ENCODE data around the gene GPR108.

GPR108 gene

GRCh38 chr19:6736169-6736916 is 1.0 kb downstream of the GPR108 start:
- DNase-seq: peak; percentile 85

DNA sequence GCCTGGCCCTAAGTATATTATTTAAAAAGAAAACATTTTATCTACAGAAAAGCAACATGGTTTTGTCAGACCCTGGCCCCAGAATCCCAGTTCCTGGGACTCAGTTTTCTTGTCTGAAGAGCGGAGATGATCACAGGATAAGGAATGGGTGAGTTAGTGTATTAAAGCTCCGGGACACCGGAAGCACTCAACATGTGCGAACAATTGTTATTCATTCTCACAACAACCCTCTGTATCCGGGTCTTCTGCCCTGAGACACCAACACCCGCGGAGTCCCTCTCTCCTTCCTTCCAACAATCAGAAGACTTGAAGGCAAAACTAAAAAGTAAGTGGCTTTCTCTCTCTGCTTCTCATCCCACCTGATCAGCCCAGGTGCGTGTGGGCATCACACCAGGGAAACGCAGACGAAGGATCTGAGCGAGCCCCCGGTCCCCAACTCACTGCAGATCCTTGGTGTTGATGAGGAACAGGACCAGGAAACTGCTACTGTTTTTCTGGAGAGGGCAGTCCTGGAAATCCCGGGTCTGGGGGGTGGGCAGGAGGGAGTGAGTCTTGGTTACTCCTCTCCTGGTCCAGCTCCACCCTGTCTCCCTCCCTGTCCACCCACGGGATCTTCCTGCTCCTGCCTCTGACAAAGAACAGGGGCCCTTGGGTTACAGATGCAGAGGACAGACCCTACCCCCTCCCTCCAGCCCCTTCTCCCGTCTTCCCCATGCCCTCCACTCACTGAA is 2.0 kb downstream of the GPR108 start:
- DNase-seq: no peak

- no peak for DNase-seq
Observed at GRCh38 chr19:6734096-6734696, 3.2 kb downstream of the GPR108 start.

DNA sequence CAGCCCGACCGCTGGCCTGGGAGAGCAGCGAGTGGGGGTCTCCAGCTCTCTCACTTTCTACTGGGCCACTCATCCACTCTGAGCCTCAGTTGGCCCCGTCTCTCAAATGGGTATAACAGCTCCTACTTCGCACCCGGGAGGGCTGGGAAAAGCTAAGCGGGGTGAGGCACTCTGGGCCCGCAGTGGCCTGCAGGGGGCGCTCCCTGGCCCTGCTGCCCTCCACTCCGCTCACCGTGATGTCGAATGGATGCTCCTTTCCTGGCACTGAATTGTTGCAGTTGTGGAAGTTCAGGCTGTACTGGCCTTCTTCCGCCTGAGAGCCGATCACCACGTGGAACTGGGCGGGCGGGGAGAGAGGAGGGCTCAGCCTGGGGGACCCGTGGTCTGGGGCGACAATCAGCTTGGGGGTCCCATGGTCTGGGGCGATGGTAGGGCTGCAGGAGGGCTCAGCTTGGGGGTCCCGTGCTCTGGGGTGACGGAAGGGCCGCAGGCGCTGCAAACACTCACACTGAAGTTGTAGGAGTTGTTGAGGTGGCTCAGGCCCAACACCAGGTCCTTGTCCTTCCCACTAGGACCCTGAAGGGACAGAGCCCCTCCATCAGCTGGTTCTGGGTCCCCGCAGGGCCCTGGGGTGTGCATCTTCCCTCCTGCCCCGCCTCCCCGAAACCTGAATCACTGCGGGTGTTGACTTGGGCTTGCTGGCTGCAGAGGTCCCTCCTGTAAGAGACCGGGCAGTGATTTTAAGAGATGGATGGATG is 3.9 kb downstream of the GPR108 start:
- DNase-seq: no peak

- DNase-seq: no peak
Observed at GRCh38 chr19:6732803-6733337, 4.5 kb downstream of the GPR108 start.

- DNase-seq: no peak
Observed at GRCh38 chr19:6731822-6732221, 5.6 kb downstream of the GPR108 start.

DNA sequence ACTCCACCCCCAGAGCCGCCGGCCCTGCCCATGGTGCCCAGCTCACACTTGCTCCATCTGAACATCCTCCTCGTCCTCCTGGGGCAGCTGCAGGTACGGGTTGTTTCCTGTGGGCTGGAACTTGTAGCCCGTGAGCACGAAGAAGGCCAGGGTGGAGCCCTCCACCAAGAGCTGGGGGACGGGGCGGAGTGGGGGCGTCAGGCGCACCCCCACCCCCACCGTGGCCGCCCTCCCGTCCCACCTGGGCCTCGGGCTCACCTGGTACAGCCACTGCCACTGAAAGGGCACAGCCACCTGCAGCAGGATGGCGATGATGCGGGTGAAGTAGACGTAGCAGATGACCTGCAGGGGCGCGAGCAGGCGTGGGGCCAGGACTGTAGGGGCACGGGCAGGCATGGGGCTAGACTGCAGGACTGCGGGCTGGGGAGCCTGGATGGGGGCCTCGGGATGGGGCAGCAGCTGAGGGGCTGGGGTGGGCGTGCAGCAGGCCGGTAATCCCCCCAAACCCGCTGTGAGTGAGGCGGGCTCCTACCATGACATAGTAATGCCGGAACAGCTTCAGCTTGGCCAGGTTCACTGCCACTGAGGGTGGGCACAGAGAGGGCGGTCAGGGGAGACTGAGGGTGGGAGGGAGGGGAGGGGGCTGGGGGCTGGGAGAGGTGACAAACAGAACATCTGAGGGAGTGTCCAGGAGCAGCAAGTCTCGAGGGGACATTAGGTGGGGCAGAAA is 6.3 kb downstream of the GPR108 start:
- DNase-seq: no peak

DNA sequence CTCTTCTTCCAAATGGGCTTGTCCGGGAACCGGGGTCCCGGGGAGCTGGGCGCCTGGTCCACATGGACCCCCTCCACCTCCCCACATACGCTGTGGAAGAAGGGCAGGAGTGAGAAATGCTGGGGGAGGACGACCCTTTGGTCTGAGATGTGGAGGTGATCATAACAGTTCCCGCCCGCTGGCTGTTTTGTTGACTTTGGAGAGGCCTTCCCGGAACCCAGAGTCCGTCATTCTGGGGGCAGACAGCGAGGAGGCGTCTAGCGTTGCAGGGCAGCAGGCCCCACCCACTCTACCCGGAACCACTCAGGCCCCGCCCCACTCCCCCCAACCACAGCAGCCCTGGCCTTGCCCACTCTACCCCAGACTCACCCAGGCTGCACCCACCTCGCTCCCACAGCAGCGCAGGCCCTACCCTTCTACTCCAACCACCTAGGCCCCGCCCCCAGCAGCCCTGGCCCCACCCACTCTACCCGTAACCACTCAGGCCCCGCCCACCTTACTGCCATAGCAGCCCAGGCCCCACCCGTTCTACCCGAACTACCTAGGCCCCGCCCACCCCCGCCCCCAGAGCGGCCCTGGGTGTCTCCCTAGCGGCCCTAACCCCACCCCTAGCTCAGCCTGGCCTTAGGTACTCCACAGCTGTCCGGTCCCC is 7.1 kb downstream of the GPR108 start:
- no peak for DNase-seq

DNA sequence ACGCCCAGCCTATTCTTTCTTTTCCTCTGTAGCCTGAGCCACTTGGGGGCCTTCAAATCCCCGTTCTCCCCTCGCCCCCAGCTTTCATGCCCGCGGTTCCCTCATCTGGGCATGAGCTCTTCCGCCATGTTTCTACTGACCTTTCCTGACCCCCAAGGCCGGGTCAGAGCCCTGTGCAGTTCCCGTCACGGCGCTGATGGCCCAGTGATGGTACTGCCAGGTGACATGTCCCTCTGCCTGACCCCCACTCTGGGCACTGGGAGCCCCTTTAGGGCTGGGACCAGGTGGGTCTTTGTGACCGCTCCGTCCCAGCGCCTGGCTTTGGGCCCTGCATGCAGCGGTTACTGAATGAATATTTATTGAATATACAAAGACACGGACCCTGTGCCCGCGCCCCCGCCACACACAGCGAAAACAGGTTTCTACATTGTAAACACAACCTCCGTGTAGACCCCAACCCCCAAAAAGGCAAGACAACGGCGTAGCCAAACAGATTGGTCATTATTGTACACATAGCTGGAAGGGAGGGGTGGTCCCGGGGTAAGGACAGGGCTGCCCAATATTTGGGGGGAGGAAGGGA is 7.7 kb downstream of the GPR108 start:
- no peak for DNase-seq

DNA sequence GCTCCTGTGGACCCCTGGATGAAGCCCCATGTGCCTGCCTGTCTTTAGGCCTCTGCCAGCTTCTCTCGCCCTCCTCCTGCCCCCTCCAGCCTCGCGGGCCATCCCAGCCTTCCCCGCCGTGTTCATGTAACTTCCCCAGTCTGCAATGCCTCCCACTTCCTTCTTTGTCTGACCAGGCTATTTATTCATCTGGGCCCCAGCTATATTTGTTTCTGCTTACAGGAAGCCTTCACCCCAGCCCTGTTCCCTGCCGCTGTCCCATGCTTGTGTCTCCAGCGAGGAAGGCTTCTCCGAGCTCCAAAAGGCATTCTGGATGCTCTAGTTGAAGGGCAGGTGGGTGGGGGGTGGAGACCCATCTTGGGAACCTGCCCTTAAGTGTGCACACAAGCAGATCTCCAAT is 9.0 kb downstream of the GPR108 start:
- peak; percentile 56 for DNase-seq

- no peak for DNase-seq
Observed at GRCh38 chr19:6725513-6726231, 11.7 kb downstream of the GPR108 start.

GRCh38 chr19:6724631-6725492 is 12.5 kb downstream of the GPR108 start:
- no peak for DNase-seq

- DNase-seq: peak; percentile 45
Observed at GRCh38 chr19:6723738-6724137, 13.6 kb downstream of the GPR108 start.

- no peak for DNase-seq
Observed at GRCh38 chr19:6723108-6723618, 14.2 kb downstream of the GPR108 start.

GRCh38 chr19:6721773-6722172 is 15.6 kb downstream of the GPR108 start:
- no peak for DNase-seq

GRCh38 chr19:6721138-6721474 is 16.3 kb downstream of the GPR108 start:
- DNase-seq: no peak

- no peak for DNase-seq
Observed at GRCh38 chr19:6720369-6721137, 16.8 kb downstream of the GPR108 start, which contains the start of gene C3. C3 (minus strand) TSS chr19:6720650; CDS start chr19:6720589, 61 bp downstream.

DNA sequence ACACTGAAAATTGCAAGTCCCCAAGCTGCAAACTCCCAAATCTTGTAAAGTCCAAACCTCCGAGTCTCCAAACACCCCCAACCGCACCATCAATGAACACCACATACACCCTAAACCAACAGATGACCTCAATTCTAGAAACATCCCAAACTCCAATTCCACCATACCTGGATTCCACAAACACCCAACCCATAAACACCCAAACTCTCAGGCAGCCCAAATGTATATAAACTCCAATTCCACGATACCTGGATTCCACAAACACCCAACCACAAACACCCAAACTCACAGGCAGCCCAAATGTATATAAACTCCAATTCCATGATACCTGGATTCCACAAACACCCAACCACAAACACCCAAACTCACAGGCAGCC is 17.4 kb downstream of the GPR108 start:
- DNase-seq: no peak

- DNase-seq: no peak
Observed at GRCh38 chr19:6719540-6719861, 17.9 kb downstream of the GPR108 start.
